Upper lobe of left lung (tissue), 6 donors: ENCODE measurements around the gene TMEM129. TPM values are rescaled to one million over a fixed set of nuclear protein-coding genes. Genes with fewer than 3 reads are reported as not detected.

Source experiments
- ATAC-seq, 2 donors: fragments of 200-7000 bp; cut with Tn5 transposase; one replicate each; pipeline ENCODE4 v1.9.1; 2022; ENCODE audit warnings: mild to moderate bottlenecking in 2 of 2, moderate library complexity in 2 of 2; ENCODE audit not compliant: low FRiP score in 2 of 2
- DNase-seq, 2 donors: peaks; one replicate each; pipeline ENCODE4 v3.0.0-alpha.2; 2019 to 2020
- H3K27ac ChIP-seq, 4 donors: fragments of 200-600 bp; sonication (generic); one replicate each; pipeline ENCODE4 v1.5.1; 2016 to 2019
- H3K27me3 ChIP-seq, 4 donors: fragments of 200-600 bp; sonication (generic); one replicate each; pipeline ENCODE4 v1.5.1; 2017 to 2019
- H3K36me3 ChIP-seq, 4 donors: fragments of 200-600 bp; sonication (generic); one replicate each; pipeline ENCODE4 v1.5.1; 2016 to 2019
- H3K4me1 ChIP-seq, 4 donors: fragments of 200-600 bp; sonication (generic); one replicate each; pipeline ENCODE4 v1.5.1; 2018 to 2019
- H3K4me3 ChIP-seq, 4 donors: fragments of 200-600 bp; sonication (generic); one replicate each; pipeline ENCODE4 v1.5.1; 2017 to 2019; ENCODE audit warnings: mild to moderate bottlenecking in 2 of 4, moderate library complexity in 1 of 4
- H3K9me3 ChIP-seq, 4 donors: fragments of 200-600 bp; sonication (generic); one replicate each; pipeline ENCODE4 v1.5.1; 2018 to 2019
- EP300 ChIP-seq, 4 donors: sonication (generic); formaldehyde crosslinking; IDR thresholded peaks; one replicate each; pipeline ENCODE4 v1.5.1; 2017; ENCODE audit warnings: antibody characterized with exemption in 4 of 4, control low read depth in 2 of 4
- POLR2A ChIP-seq, 4 donors: fragments of 450-650 bp; IDR thresholded peaks; one replicate each; pipeline ENCODE4 v1.5.1; 2016 to 2017; ENCODE audit warnings: antibody characterized with exemption in 4 of 4, mild to moderate bottlenecking in 2 of 4
- POLR2AphosphoS5 ChIP-seq, 2 donors: sonication (generic); formaldehyde crosslinking; IDR thresholded peaks; one replicate each; pipeline ENCODE4 v1.5.1; 2017; ENCODE audit warnings: antibody characterized with exemption in 2 of 2
- WGBS, 2 donors: methylation state at CpG; one replicate each; pipeline ENCODE4 v1.1.5; 2017 to 2018; 5-methylcytosine and 5-hydroxymethylcytosine counted together
- total RNA-seq, 6 donors: library from RNA; depleted of rRNA in 4 of 6; stranded (reverse); fragments of >200 nt in 4 of 6; gene quantifications; one replicate each; pipeline versions ENCODE4 v1.1.0 to v1.2.1, GENCODE V29; 2016 to 2021
- TF ChIP-seq, protein P1 (sequence below), 6 experiments: fragments of 450-650 bp in 4 of 6; fragments of 200-600 bp in 2 of 6; sonication (generic) in 2 of 6; IDR thresholded peaks; one replicate each; pipeline ENCODE4 v1.5.1; 2016 to 2019; ENCODE audit warnings: antibody characterized with exemption in 6 of 6
- donor health status: DM: no; HTN: no; CAD: no; lungs with moderate emphysema.
- donor health status: DM: no; HTN: yes; CAD: no; lungs with severe emphysema.

Gene TMEM129
- total RNA-seq, 6 donors from 2014 or later: 38.9 to 99.1 (median 49.6) TPM

DNA sequence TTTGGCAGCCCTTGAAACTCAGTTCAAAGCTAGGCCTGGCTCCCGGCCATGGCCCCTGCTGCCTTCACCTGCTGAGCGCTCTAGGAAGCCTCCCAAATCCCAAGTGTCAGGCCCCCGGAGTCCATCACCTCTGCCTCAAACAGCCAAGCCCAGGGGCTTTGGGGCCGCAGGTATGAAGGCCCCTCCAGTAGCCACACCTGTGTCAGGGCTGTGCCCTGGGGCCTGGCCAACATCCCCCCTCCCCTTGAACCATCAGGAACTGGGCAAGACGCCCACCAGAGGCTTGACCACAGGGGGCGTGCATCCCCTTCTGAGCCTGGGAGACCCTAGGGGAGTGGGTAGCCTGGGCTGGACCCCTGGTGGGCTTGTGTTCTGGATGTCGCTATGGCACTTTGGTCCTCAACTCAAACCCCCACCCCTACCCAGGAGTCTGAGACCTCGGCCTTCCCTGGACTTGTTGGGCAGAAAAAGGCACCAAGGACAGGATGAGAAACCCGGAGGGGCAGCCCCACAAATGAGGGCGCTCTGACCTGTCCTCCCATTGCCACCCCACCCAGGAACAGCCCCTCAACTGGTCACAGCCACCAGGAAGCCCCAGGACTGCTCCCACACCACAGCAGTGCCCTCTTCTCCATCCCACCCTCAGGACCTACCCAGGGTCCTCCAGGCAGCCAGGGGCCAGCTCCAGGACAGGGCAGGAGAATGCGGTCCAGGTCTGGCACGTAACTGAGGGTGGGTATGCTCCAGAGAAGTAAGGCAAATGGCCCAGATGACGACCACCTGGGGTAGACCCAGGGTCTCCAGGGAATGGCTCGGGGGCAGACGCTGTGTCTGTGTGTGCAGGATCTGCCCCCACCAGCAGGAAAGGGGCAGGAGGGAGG lies 4.8 kb downstream of the TMEM129 start:
- DNase-seq: peak in 1 of 2 donors; percentile 9
- ATAC-seq: no peak
- Histone ChIP-seq H3K9me3 (no peaks in the 10 kb centered on the region), H3K4me3 (no peak overlapping the region), H3K27ac (no peak overlapping the region), H3K27me3 (no peaks in the 10 kb centered on the region), H3K36me3 (peaks cover 0 to 25% (median 12%) of the 10 kb centered on the region in 4 donors), H3K4me1 (peaks cover 27 to 50% (median 31%) of the 10 kb centered on the region in 4 donors)
- WGBS, 2 donors: 82 to 91% methylated on average over 12 to 14 of the region's 15 CpGs
- TF ChIP-seq, protein P1, sequence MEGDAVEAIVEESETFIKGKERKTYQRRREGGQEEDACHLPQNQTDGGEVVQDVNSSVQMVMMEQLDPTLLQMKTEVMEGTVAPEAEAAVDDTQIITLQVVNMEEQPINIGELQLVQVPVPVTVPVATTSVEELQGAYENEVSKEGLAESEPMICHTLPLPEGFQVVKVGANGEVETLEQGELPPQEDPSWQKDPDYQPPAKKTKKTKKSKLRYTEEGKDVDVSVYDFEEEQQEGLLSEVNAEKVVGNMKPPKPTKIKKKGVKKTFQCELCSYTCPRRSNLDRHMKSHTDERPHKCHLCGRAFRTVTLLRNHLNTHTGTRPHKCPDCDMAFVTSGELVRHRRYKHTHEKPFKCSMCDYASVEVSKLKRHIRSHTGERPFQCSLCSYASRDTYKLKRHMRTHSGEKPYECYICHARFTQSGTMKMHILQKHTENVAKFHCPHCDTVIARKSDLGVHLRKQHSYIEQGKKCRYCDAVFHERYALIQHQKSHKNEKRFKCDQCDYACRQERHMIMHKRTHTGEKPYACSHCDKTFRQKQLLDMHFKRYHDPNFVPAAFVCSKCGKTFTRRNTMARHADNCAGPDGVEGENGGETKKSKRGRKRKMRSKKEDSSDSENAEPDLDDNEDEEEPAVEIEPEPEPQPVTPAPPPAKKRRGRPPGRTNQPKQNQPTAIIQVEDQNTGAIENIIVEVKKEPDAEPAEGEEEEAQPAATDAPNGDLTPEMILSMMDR (IDR thresholded peaks at IDR 0.05): no peak
- TF ChIP-seq POLR2AphosphoS5 (IDR thresholded peaks at IDR 0.05) (no peak), POLR2A (IDR thresholded peaks at IDR 0.05) (no peak), EP300 (IDR thresholded peaks at IDR 0.05) (no peak)

DNA sequence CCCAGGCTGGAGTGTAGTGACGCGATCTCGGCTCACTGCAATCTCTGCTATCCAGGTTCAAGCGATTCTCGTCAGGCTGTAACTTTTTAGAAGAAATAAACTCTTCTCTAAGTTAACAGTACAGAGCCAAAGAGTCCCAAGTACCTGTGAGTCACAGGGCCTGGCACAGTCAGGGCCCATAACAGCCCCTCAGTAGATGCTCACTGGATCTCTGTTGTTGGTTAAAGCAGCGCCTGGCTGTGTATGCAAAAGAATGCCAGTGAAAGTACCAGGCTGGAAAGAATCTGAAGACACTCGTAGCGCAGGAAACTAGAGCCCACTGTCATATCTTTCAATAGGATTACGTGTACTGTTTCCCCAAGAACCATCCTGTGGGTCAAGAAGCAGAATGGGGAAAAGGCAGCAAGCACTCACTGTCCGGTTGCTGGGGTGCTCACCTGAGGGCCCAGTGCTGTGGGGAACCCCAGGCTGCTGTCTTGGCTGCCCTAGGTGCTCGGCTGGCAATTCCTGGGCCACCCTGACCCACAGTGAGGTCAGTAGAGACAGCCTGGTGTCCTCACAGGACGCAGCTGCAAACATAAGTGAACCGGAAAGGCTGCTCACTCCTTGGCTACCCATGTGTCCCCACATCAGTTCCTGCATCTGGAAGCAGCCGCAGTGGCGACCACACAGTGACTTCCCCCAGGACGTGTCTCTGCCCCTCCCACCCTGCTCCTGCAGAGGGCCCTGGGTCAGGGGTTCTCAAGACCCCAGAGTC lies 5.9 kb downstream of the TMEM129 start:
- 60 to 83% methylated on average over 10 to 15 of the region's 16 CpGs for WGBS, 2 donors
- H3K9me3 ChIP-seq: no peaks in the 10 kb centered on the region
- ATAC-seq (no peak), DNase-seq (no peak)
- H3K36me3 ChIP-seq: peaks cover 0 to 25% (median 12%) of the 10 kb centered on the region in 4 donors
- H3K27ac ChIP-seq: peak overlapping the region; percentile 16 to 49 (median 44)
- TF ChIP-seq POLR2A (IDR thresholded peaks at IDR 0.05) (no peak), POLR2AphosphoS5 (IDR thresholded peaks at IDR 0.05) (no peak), EP300 (IDR thresholded peaks at IDR 0.05) (no peak)
- TF ChIP-seq, protein P1 (IDR thresholded peaks at IDR 0.05): no peak
- peaks cover 35 to 57% (median 41%) of the 10 kb centered on the region in 4 donors for H3K4me1 ChIP-seq
- no peak overlapping the region for H3K4me3 ChIP-seq
- no peaks in the 10 kb centered on the region for H3K27me3 ChIP-seq

DNA sequence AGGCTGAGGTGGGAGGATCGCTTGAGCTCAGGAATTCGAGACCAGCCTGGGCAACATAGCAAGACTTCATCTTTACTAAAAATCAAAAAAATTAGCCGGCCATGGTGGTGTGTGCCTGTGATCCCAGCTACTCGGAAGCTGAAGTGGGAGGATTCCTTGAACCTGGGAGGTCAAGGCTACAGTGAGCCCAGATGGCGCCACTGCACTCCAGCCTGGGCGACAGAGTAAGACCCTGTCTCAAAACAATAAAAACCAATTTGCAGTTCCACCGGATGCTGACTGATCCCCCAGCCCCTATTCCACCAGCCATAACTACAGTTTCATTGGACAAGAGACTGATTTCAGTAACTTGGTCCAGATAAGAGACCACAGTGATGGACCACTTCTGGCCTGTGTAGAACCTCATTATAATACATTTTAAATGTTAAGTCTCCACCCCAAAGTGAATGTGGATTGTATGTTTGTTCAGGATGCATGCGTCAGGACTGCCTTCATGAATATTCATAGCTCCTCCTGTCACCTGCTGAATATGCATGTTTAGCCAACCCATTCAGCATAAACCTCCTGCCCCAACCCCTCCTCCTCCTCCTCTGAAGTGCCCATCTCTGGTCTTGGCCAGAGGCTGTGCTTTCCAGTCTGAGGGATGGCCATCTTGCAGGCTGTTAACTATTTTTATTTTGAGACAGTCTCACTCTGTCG lies 6.7 kb downstream of the TMEM129 start:
- H3K9me3 ChIP-seq: no peaks in the 10 kb centered on the region
- H3K4me3 ChIP-seq: no peak overlapping the region
- H3K27me3 ChIP-seq: no peaks in the 10 kb centered on the region
- H3K4me1 ChIP-seq: peaks cover 31 to 56% (median 39%) of the 10 kb centered on the region in 4 donors
- no peak for ATAC-seq
- H3K36me3 ChIP-seq: peaks cover 0 to 25% (median 12%) of the 10 kb centered on the region in 4 donors
- TF ChIP-seq POLR2AphosphoS5 (IDR thresholded peaks at IDR 0.05) (no peak), POLR2A (IDR thresholded peaks at IDR 0.05) (no peak), EP300 (IDR thresholded peaks at IDR 0.05) (no peak)
- TF ChIP-seq, protein P1 (IDR thresholded peaks at IDR 0.05): no peak
- DNase-seq: no peak
- peak overlapping the region; percentile 16 to 50 (median 44) for H3K27ac ChIP-seq
- 69 to 70% methylated on average over 9 of the region's 9 CpGs for WGBS, 2 donors

DNA sequence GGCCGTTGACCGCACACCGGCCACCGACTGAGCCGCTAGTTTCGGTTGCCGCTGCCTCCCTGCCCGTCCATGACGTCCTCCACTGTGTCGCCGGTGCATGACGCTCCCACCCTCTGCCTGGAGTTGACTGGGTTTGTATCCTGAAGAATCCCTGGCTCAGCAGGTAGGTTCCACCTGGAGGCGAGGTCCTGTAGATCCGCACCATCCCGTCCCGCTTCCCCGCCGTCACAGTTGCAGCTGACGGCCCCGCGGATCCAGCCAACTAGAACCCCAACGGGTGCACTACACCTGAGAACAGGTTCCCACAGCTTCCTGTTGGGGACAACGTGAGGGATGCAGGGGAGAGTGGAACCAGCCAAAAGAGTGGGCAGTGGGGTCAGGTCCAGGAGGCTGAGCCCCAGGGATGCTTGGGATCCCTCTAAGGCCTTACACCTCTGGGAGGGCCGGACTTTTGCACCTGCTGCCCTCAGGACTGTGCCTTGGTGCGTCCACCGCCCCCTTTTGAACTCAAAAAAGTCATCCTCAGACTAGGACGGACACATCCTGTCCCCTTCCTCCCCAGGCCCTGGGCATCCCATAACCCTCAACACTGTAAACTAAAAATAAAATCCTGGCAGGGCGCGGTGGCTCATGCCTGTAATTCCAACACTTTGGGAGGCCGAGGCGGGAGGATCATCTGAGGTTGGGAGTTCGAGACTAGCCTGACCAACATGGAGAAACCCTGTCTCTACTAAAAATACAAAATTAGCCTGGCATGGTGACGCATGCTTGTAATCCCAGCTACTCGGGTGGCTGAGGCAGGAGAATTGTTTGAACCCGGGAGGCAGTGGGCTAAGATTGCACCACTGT lies 7.9 kb downstream of the TMEM129 start:
- Histone ChIP-seq H3K9me3 (no peaks in the 10 kb centered on the region), H3K4me1 (peaks cover 33 to 58% (median 41%) of the 10 kb centered on the region in 4 donors), H3K27ac (peak overlapping the region; percentile 97 to 100 (median 98)), H3K4me3 (peak overlapping the region; percentile 85 to 97 (median 92)), H3K36me3 (peaks cover 0 to 23% (median 11%) of the 10 kb centered on the region in 4 donors), H3K27me3 (no peaks in the 10 kb centered on the region)
- DNase-seq: no peak
- 20 to 44% methylated on average over 20 to 34 of the region's 35 CpGs for WGBS, 2 donors
- peak; percentile 1 to 7 for ATAC-seq
- TF ChIP-seq, protein P1 (IDR thresholded peaks at IDR 0.05): no peak
- TF ChIP-seq POLR2AphosphoS5 (IDR thresholded peaks at IDR 0.05): no peak
- no peak for TF ChIP-seq POLR2A (IDR thresholded peaks at IDR 0.05)
- no peak for TF ChIP-seq EP300 (IDR thresholded peaks at IDR 0.05)
